H1 (cell line): ENCODE data around the gene POU2AF3. TPM values are rescaled to one million over a fixed set of nuclear protein-coding genes. Genes with fewer than 3 reads are reported as not detected.

Source experiments
- CTCF ChIA-PET: fragments of 300-600 bp; sonication (Branson Sonifier 250); formaldehyde crosslinking; loops from one replicate; lab custom pipeline; 2021; ENCODE audit not compliant: partially characterized antibody; lab: Charles Lee
- POLR2A ChIA-PET: fragments of 300-600 bp; sonication (Branson Sonifier 250); formaldehyde crosslinking; loops from one replicate; lab custom pipeline; 2021; ENCODE audit warnings: inconsistent platforms; ENCODE audit not compliant: partially characterized antibody; lab: Charles Lee
- DNase-seq, 2 experiments: peaks; one replicate each; pipeline versions ENCODE4 v3.0.0 to v3.0.0-alpha.2; 2010 to 2022; ENCODE audit warnings: low spot score in 2 of 2, low read depth in 1 of 2, mixed read lengths in 1 of 2
- FAIRE-seq: peaks from 2 replicates; lab custom pipeline; 2011; peaks lifted over from hg19 to GRCh38; lab: Jason Lieb, UNC
- H2AFZ ChIP-seq: 2 replicates; pipeline ENCODE4 v1.8.1; 2012; ENCODE audit warnings: low read length, inconsistent platforms
- H2AK5ac ChIP-seq: 2 replicates; pipeline ENCODE4 v1.6.1; 2013; ENCODE audit warnings: low read depth, low read length
- H2BK120ac ChIP-seq: replicated peaks from 2 replicates; pipeline ENCODE3; 2013; ENCODE audit warnings: low read depth, low read length, inconsistent platforms
- H2BK12ac ChIP-seq: 2 replicates; pipeline ENCODE4 v1.6.1; 2013; ENCODE audit warnings: low read depth, low read length
- H2BK15ac ChIP-seq: 2 replicates; pipeline ENCODE4 v1.6.1; 2013; ENCODE audit warnings: low read length
- H2BK20ac ChIP-seq: 2 replicates; pipeline ENCODE4 v1.6.1; 2013; ENCODE audit warnings: low read length
- H2BK5ac ChIP-seq: 2 replicates; pipeline ENCODE4 v1.6.1; 2013; ENCODE audit warnings: low read depth, low read length
- H3K14ac ChIP-seq: 2 replicates; pipeline ENCODE4 v1.6.1; 2013; ENCODE audit warnings: inconsistent platforms; ENCODE audit not compliant: insufficient read length
- H3K18ac ChIP-seq: 2 replicates; pipeline ENCODE4 v1.6.1; 2013; ENCODE audit warnings: low read length; ENCODE audit errors: extremely low read depth
- H3K23ac ChIP-seq: 2 replicates; pipeline ENCODE4 v1.6.1; 2013; ENCODE audit warnings: inconsistent platforms; ENCODE audit not compliant: insufficient read length
- H3K23me2 ChIP-seq: 2 replicates; pipeline ENCODE4 v1.6.1; 2013; ENCODE audit warnings: low read depth, low read length
- H3K27ac ChIP-seq: 2 replicates; pipeline ENCODE4 v1.6.1; 2011; ENCODE audit warnings: low read depth, low read length, inconsistent platforms
- H3K27me3 ChIP-seq, 4 experiments: replicated peaks in 1 of 4; 1 replicate in 1 of 4; 2 replicates in 3 of 4; pipeline versions ENCODE4 v1.6.1 to v1.8.1; 2011 to 2013; ENCODE audit warnings: low read length in 3 of 4, mild to moderate bottlenecking in 3 of 4, inconsistent platforms in 2 of 4, mixed read lengths in 2 of 4, moderate library complexity in 1 of 4; ENCODE audit not compliant: control insufficient read depth in 3 of 4, insufficient read depth in 3 of 4; ENCODE audit errors: extremely low read depth in 1 of 4
- H3K36me3 ChIP-seq, 4 experiments: 2 replicates each; pipeline versions ENCODE4 v1.6.1 to v1.8.1; 2011 to 2013; ENCODE audit warnings: mild to moderate bottlenecking in 4 of 4, low read length in 3 of 4, moderate library complexity in 2 of 4, control low read depth in 1 of 4, inconsistent platforms in 1 of 4; ENCODE audit not compliant: insufficient read depth in 4 of 4, control insufficient read depth in 2 of 4
- H3K4ac ChIP-seq: replicated peaks from 2 replicates; pipeline ENCODE3; 2013; ENCODE audit warnings: low read length, low read depth, mixed read lengths, inconsistent platforms; ENCODE audit not compliant: insufficient read length
- H3K4me1 ChIP-seq, 4 experiments: replicated peaks in 1 of 4; 1 replicate in 1 of 4; 2 replicates in 3 of 4; pipeline versions ENCODE4 v1.6.1 to v1.8.1; 2011 to 2013; ENCODE audit warnings: low read length in 3 of 4, inconsistent platforms in 2 of 4, mixed read lengths in 1 of 4; ENCODE audit not compliant: insufficient read depth in 4 of 4, control insufficient read depth in 3 of 4
- H3K4me2 ChIP-seq, 2 experiments: 2 replicates each; pipeline versions ENCODE4 v1.6.1 to v1.8.1; 2011 to 2013; ENCODE audit warnings: low read depth in 2 of 2, low read length in 2 of 2, control low read depth in 1 of 2, inconsistent platforms in 1 of 2, mild to moderate bottlenecking in 1 of 2; ENCODE audit not compliant: insufficient read depth in 1 of 2
- H3K4me3 ChIP-seq, 4 experiments: fragments of 200-600, 300-600 bp in 1 of 4; sonication (generic), shearing (Covaris generic), sonication (Bioruptor Twin) in 1 of 4; 2 replicates each; pipeline versions ENCODE4 v1.5.1 to v1.8.1; 2011 to 2016; ENCODE audit warnings: low read length in 4 of 4, low read depth in 3 of 4, control low read depth in 2 of 4, inconsistent platforms in 2 of 4, mild to moderate bottlenecking in 2 of 4, mixed read lengths in 1 of 4, moderate library complexity in 1 of 4; ENCODE audit not compliant: insufficient read depth in 2 of 4; ENCODE audit errors: extremely low read depth in 1 of 4
- H3K56ac ChIP-seq: replicated peaks from 2 replicates; pipeline ENCODE3; 2013; ENCODE audit warnings: low read depth, mild to moderate bottlenecking, mixed read lengths, low read length, inconsistent platforms; ENCODE audit not compliant: insufficient read length
- H3K79me1 ChIP-seq: 2 replicates; pipeline ENCODE4 v1.6.1; 2013; ENCODE audit warnings: low read depth, low read length, control low read depth
- H3K79me2 ChIP-seq, 2 experiments: 2 replicates each; pipeline versions ENCODE4 v1.6.1 to v1.8.1; 2012 to 2013; ENCODE audit warnings: low read length in 2 of 2, mild to moderate bottlenecking in 2 of 2, inconsistent platforms in 1 of 2; ENCODE audit not compliant: insufficient read depth in 2 of 2, control insufficient read depth in 1 of 2
- H3K9ac ChIP-seq, 4 experiments: replicated peaks in 1 of 4; 1 replicate in 1 of 4; 2 replicates in 3 of 4; pipeline versions ENCODE4 v1.6.1 to v1.8.1; 2011 to 2013; ENCODE audit warnings: low read depth in 3 of 4, low read length in 3 of 4, control low read depth in 2 of 4, mild to moderate bottlenecking in 2 of 4, moderate library complexity in 2 of 4, inconsistent platforms in 1 of 4; ENCODE audit errors: extremely low read depth in 1 of 4
- H3K9me3 ChIP-seq, 2 experiments: 2 replicates each; pipeline versions ENCODE4 v1.6.1 to v1.8.1; 2012 to 2013; ENCODE audit warnings: mild to moderate bottlenecking in 2 of 2, moderate library complexity in 2 of 2, control low read depth in 1 of 2, inconsistent platforms in 1 of 2, low read depth in 1 of 2, low read length in 1 of 2, mixed read lengths in 1 of 2; ENCODE audit not compliant: insufficient read depth in 2 of 2
- H4K20me1 ChIP-seq, 2 experiments: replicated peaks in 1 of 2; 2 replicates each; pipeline versions ENCODE3 to v1.8.1; 2011 to 2013; ENCODE audit warnings: inconsistent platforms in 2 of 2, low read length in 2 of 2, mild to moderate bottlenecking in 1 of 2; ENCODE audit not compliant: insufficient read depth in 2 of 2, control insufficient read depth in 1 of 2
- H4K5ac ChIP-seq: 2 replicates; pipeline ENCODE4 v1.6.1; 2013; ENCODE audit warnings: low read length, low read depth, mixed read lengths, inconsistent platforms; ENCODE audit not compliant: insufficient read length
- H4K8ac ChIP-seq: 2 replicates; pipeline ENCODE4 v1.8.0; 2013; ENCODE audit warnings: mild to moderate bottlenecking, moderate library complexity, low read length, inconsistent platforms; ENCODE audit not compliant: insufficient read depth; ENCODE audit errors: extremely low read depth
- H4K91ac ChIP-seq: replicated peaks from 2 replicates; pipeline ENCODE3; 2013; ENCODE audit warnings: low read length, mixed read lengths, inconsistent platforms; ENCODE audit not compliant: insufficient read length
- ASH2L ChIP-seq: fragments of 200-600, 300-600 bp; sonication (generic); IDR thresholded peaks from one replicate; pipeline ENCODE4 v1.7.1; 2017; ENCODE audit warnings: low read length
- CHD2 ChIP-seq: IDR thresholded peaks from 2 replicates; pipeline ENCODE4 v1.6.1; 2012; ENCODE audit warnings: low read length, improper control_type of control experiment
- CREB1 ChIP-seq: IDR thresholded peaks from 2 replicates; pipeline ENCODE4 v1.6.1; 2012; ENCODE audit warnings: inconsistent platforms
- EGR1 ChIP-seq: IDR thresholded peaks from 2 replicates; pipeline ENCODE4 v1.6.1; 2011; ENCODE audit warnings: low read depth, low read length, borderline replicate concordance
- HDAC2 ChIP-seq, 2 experiments: fragments of 300-600 bp in 1 of 2; sonication (generic) in 1 of 2; IDR thresholded peaks; 2 replicates each; pipeline ENCODE4 v1.6.1; 2011 to 2012; ENCODE audit warnings: low read depth in 2 of 2, low read length in 2 of 2, mild to moderate bottlenecking in 2 of 2, moderate library complexity in 2 of 2, borderline replicate concordance in 1 of 2, inconsistent platforms in 1 of 2
- HDAC6 ChIP-seq: IDR thresholded peaks from one replicate; pipeline ENCODE4 v1.7.1; 2012; ENCODE audit warnings: low read depth, mild to moderate bottlenecking, inconsistent platforms, low read length, moderate library complexity
- JUN ChIP-seq: IDR thresholded peaks from 2 replicates; pipeline ENCODE4 v1.6.1; 2011; ENCODE audit warnings: low read depth, mild to moderate bottlenecking, improper control_type of control experiment, low read length
- KDM5A ChIP-seq: fragments of 200-600 bp; IDR thresholded peaks from 2 replicates; pipeline ENCODE4 v1.7.1; 2012; ENCODE audit warnings: mild to moderate bottlenecking, low read length, inconsistent platforms, mixed read lengths
- PHF8 ChIP-seq: fragments of 200-600 bp; sonication (generic); conservative IDR thresholded peaks from 2 replicates; pipeline ENCODE4 v1.7.1; 2012; ENCODE audit warnings: low read depth, mild to moderate bottlenecking, inconsistent platforms, low read length, moderate library complexity
- POU5F1 ChIP-seq: IDR thresholded peaks from 2 replicates; pipeline ENCODE4 v1.6.1; 2011; ENCODE audit warnings: low read depth, mild to moderate bottlenecking, low read length, moderate library complexity
- RBBP5 ChIP-seq: IDR thresholded peaks from 2 replicates; pipeline ENCODE4 v1.7.1; 2012; ENCODE audit warnings: low read depth, mild to moderate bottlenecking, inconsistent platforms, low read length, moderate library complexity, borderline replicate concordance
- RFX5 ChIP-seq: IDR thresholded peaks from 2 replicates; pipeline ENCODE4 v1.6.1; 2011; ENCODE audit warnings: low read depth, low read length, improper control_type of control experiment, borderline replicate concordance
- RNF2 ChIP-seq: fragments of 200-900, 300-1000 bp; sonication (generic); IDR thresholded peaks from 2 replicates; pipeline ENCODE4 v1.7.1; 2016; ENCODE audit warnings: borderline replicate concordance, low read depth, mild to moderate bottlenecking, antibody characterized with exemption, low read length; ENCODE audit not compliant: poor library complexity, severe bottlenecking; ENCODE audit errors: missing control alignments
- SAP30 ChIP-seq: fragments of 300-600 bp; sonication (generic); IDR thresholded peaks from 2 replicates; pipeline ENCODE4 v1.7.1; 2012; ENCODE audit warnings: low read length, moderate library complexity, mild to moderate bottlenecking, inconsistent platforms; ENCODE audit not compliant: insufficient read depth, insufficient replicate concordance
- TBP ChIP-seq: IDR thresholded peaks from 2 replicates; pipeline ENCODE4 v1.6.1; 2011; ENCODE audit warnings: low read depth, low read length, improper control_type of control experiment
- WGBS, 2 experiments: shearing (Covaris generic) in 1 of 2; methylation state at CpG; one replicate each; pipeline versions ENCODE4 v1.1.6 to v1.1.7; 2013 to 2015; ENCODE audit warnings: low lambda C conversion rate in 2 of 2, mixed read lengths in 2 of 2, inconsistent platforms in 1 of 2, low coverage in 1 of 2, missing lambda C conversion rate in 1 of 2; ENCODE audit not compliant: insufficient replicate concordance in 2 of 2, insufficient coverage in 1 of 2, insufficient read length in 1 of 2; ENCODE audit errors: extremely low coverage in 1 of 2, missing lambda C conversion rate in 1 of 2; 5-methylcytosine and 5-hydroxymethylcytosine counted together
- polyA plus RNA-seq, 7 experiments: library from polyadenylated mRNA; depleted of rRNA in 3 of 7; stranded (reverse) in 5 of 7; unstranded in 2 of 7; fragments of >200 nt in 5 of 7; fragments of 200-250 nt in 2 of 7; gene quantifications; 1 replicate in 5 of 7; 2 replicates in 1 of 7; 4 replicates in 1 of 7; pipeline versions ENCODE4 v1.2.1 to v1.2.3, GENCODE V29; 2011 to 2013; ENCODE audit warnings: missing spikeins in 2 of 7, mixed read lengths in 2 of 7
- total RNA-seq: library from RNA; stranded (reverse); fragmentation: NEBNext Ultra II Directional; extraction: Animal tissue kit (Norgen Biotek cat#: 25700); gene quantifications from 2 replicates; pipeline ENCODE4 v1.2.1, GENCODE V29; 2021

POU2AF3 gene
- total and polyA plus RNA-seq, 2 of the 8 experiments (the other 6 are each of a cell fraction or from before 2014, with no cell fraction given) = 1.2 to 5.7 TPM

DNA sequence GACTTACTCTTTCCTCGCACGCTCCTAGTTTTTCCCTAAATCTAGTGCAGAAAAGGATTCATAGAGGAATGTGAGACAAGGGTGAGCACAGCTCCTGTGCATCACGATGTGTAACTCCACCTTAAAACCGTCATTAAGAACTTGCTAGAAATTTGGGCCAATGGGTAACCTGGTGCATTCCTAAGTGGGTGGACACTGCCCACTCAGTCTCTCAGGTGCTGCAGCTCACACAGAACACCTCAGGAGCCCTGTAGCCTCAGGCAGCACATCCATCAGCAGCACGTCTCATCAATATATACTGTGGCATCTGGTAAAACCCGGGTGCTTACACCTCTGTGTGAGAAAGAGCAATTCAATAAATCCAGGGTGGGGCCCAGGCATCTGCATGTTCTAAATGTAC lies 12.4 kb downstream of the POU2AF3 start:
- no peak overlapping the region for H3K27ac ChIP-seq
- POLR2A ChIA-PET = no interaction called here
- no peak overlapping the region for H3K56ac ChIP-seq
- H3K9ac ChIP-seq = no peak overlapping the region
- H3K4ac ChIP-seq = no peak overlapping the region
- H3K36me3 ChIP-seq = no peaks in the 10 kb centered on the region
- H2BK120ac ChIP-seq = no peak overlapping the region
- H2BK15ac ChIP-seq = no peak overlapping the region
- H2BK5ac ChIP-seq = no peak overlapping the region
- H3K23me2 ChIP-seq = peaks cover 4% of the 10 kb centered on the region; the same call in 1 of the 2 replicates
- no peaks in the 10 kb centered on the region for H3K79me1 ChIP-seq
- no peak overlapping the region for H3K4me2 ChIP-seq
- no peaks in the 10 kb centered on the region for H3K79me2 ChIP-seq
- WGBS, 2 experiments = 85% methylated on average over 6 of the region's 6 CpGs; no CpG with 5 or more reads in 1 of the 2 experiments
- H3K4me1 ChIP-seq = no peaks in the 10 kb centered on the region
- no peaks in the 10 kb centered on the region for H3K9me3 ChIP-seq
- no peak overlapping the region for H4K91ac ChIP-seq
- no peaks in the 10 kb centered on the region for H3K27me3 ChIP-seq
- no peak overlapping the region for H3K23ac ChIP-seq
- H2AFZ ChIP-seq = no peak overlapping the region
- H2AK5ac ChIP-seq = no peak overlapping the region
- FAIRE-seq (no peak), DNase-seq (no peak)
- no peak overlapping the region for H2BK20ac ChIP-seq
- H4K20me1 ChIP-seq = no peaks in the 10 kb centered on the region
- H3K4me3 ChIP-seq = no peak overlapping the region
- no peak overlapping the region for H2BK12ac ChIP-seq
- H4K8ac ChIP-seq = no peak overlapping the region
- H3K14ac ChIP-seq = no peak overlapping the region
- no peak overlapping the region for H4K5ac ChIP-seq
- CTCF ChIA-PET = interaction anchor here (0.7 to 3.8 kb wide), 5 partner anchors 13 to 118 kb away, joined by 3 to 17 read pairs (median 3); no protein-coding TSS in a partner anchor
- no peak overlapping the region for H3K18ac ChIP-seq
- TF ChIP-seq EGR1 (no peak), RFX5 (no peak), CREB1 (no peak), HDAC6 (no peak), TBP (no peak), KDM5A (no peak), JUN (no peak), SAP30 (no peak), ASH2L (no peak), POU5F1 (no peak), RBBP5 (no peak), CHD2 (no peak), PHF8 (no peak), RNF2 (no peak), HDAC2 (IDR thresholded peaks at IDR 0.05; ENCODE audit: borderline replicate concordance in 1 of 2, low read depth in 2 of 2, low read length in 2 of 2) (no peak)
